HCT116 (cell line): ENCODE measurements around the gene RBM38. TPM values are rescaled to one million over a fixed set of nuclear protein-coding genes. Genes with fewer than 3 reads are reported as not detected.

Source experiments
- ATAC-seq: fragments of 200-7000 bp; cut with Tn5 transposase; 2 replicates; pipeline ENCODE4 v1.9.1; 2020; ENCODE audit warnings: mild to moderate bottlenecking, moderate library complexity
- BruUV-seq: library from RNA; stranded (reverse); fragments of 400-500 nt; replicated peaks from 2 replicates; lab custom pipeline; 2021; lab: Mats Ljungman, UMichigan
- CTCF ChIA-PET: fragments of 300-600 bp; sonication (Branson Sonifier 250); formaldehyde crosslinking; loops from one replicate; lab custom pipeline; 2021; ENCODE audit warnings: antibody characterized with exemption; lab: Charles Lee
- POLR2A ChIA-PET: fragments of 300-600, 350-600 bp; sonication (Branson Sonifier 250); formaldehyde crosslinking; loops from one replicate; lab custom pipeline; 2021; ENCODE audit warnings: antibody characterized with exemption; lab: Charles Lee
- RAD21 ChIA-PET, 2 experiments: fragments of 300-600 bp; sonication (Branson Sonifier 250); formaldehyde crosslinking; loops; one replicate each; lab custom pipeline; 2023; ENCODE audit warnings: low total read pairs in 2 of 2; ENCODE audit not compliant: uncharacterized antibody in 2 of 2, unreplicated experiment in 2 of 2, low non-redundant PET in 1 of 2; lab: Charles Lee
- DNase-seq: peaks from one replicate; pipeline ENCODE4 v3.0.0-alpha.2; 2010; ENCODE audit warnings: low read depth, low spot score
- H2AFZ ChIP-seq: fragments of 200-600 bp; shearing (Covaris generic), sonication (generic); 2 replicates; pipeline ENCODE4 v1.6.1; 2017; ENCODE audit warnings: low read depth, mixed run types, mixed read lengths, antibody characterized with exemption, low read length; ENCODE audit not compliant: poor library complexity, severe bottlenecking
- H3K27ac ChIP-seq: 2 replicates; pipeline ENCODE4 v1.5.1; 2012; ENCODE audit warnings: low read depth, low read length
- H3K27me3 ChIP-seq: fragments of 200-600 bp; sonication (generic); 2 replicates; pipeline ENCODE4 v1.6.1; 2016; ENCODE audit warnings: mixed run types, low read length, mixed read lengths; ENCODE audit not compliant: insufficient read depth
- H3K36me3 ChIP-seq, 2 experiments: fragments of 200-500 bp in 1 of 2; fragments of 200-600 bp in 1 of 2; sonication (Bioruptor generic) in 1 of 2; sonication (generic) in 1 of 2; 2 replicates each; pipeline versions ENCODE4 v1.5.1 to v1.6.1; 2014 to 2016; ENCODE audit warnings: low read length in 2 of 2, inconsistent platforms in 1 of 2, mixed read lengths in 1 of 2, mixed run types in 1 of 2; ENCODE audit not compliant: insufficient read depth in 2 of 2, control insufficient read depth in 1 of 2
- H3K4me1 ChIP-seq, 2 experiments: fragments of 200-600 bp in 1 of 2; sonication (generic) in 1 of 2; 2 replicates each; pipeline versions ENCODE4 v1.5.1 to v1.6.1; 2012 to 2017; ENCODE audit warnings: low read length in 2 of 2, inconsistent platforms in 1 of 2, mild to moderate bottlenecking in 1 of 2, mixed read lengths in 1 of 2, mixed run types in 1 of 2, moderate library complexity in 1 of 2; ENCODE audit not compliant: insufficient read depth in 2 of 2, control insufficient read depth in 1 of 2
- H3K4me2 ChIP-seq: fragments of 200-600 bp; sonication (generic); 2 replicates; pipeline ENCODE4 v1.6.1; 2017; ENCODE audit warnings: mixed run types, low read length, mixed read lengths
- H3K4me3 ChIP-seq, 2 experiments: fragments of 200-600 bp in 1 of 2; sonication (generic) in 1 of 2; replicated peaks in 1 of 2; 2 replicates each; pipeline ENCODE4 v1.5.1; 2011 to 2016; ENCODE audit warnings: low read length in 2 of 2, control low read depth in 1 of 2, low read depth in 1 of 2, mild to moderate bottlenecking in 1 of 2, mixed read lengths in 1 of 2, mixed run types in 1 of 2
- H3K79me2 ChIP-seq: fragments of 200-600 bp; sonication (generic); 2 replicates; pipeline ENCODE4 v1.6.1; 2017; ENCODE audit warnings: mild to moderate bottlenecking, mixed run types, low read length, moderate library complexity, mixed read lengths; ENCODE audit not compliant: insufficient read depth
- H3K9ac ChIP-seq: fragments of 200-600 bp; sonication (generic); 2 replicates; pipeline ENCODE4 v1.6.1; 2016; ENCODE audit warnings: low read length, mixed read lengths
- H3K9me2 ChIP-seq: fragments of 200-600 bp; sonication (generic), shearing (Covaris generic); 2 replicates; pipeline ENCODE4 v1.6.1; 2017; ENCODE audit warnings: mixed run types, mild to moderate bottlenecking, moderate library complexity; ENCODE audit not compliant: insufficient read depth
- H3K9me3 ChIP-seq, 2 experiments: fragments of 200-500 bp in 1 of 2; fragments of 200-600 bp in 1 of 2; sonication (Bioruptor generic) in 1 of 2; sonication (generic) in 1 of 2; 2 replicates each; pipeline ENCODE4 v1.6.1; 2014 to 2017; ENCODE audit warnings: low read length in 2 of 2, mixed read lengths in 2 of 2, inconsistent platforms in 1 of 2, low read depth in 1 of 2, mild to moderate bottlenecking in 1 of 2, mixed run types in 1 of 2, moderate library complexity in 1 of 2; ENCODE audit not compliant: control insufficient read depth in 1 of 2, insufficient read depth in 1 of 2
- H4K20me1 ChIP-seq: fragments of 200-600 bp; sonication (generic), shearing (Covaris generic); 2 replicates; pipeline ENCODE4 v1.6.1; 2017; ENCODE audit warnings: mixed run types, mild to moderate bottlenecking, moderate library complexity; ENCODE audit not compliant: insufficient read depth
- CEBPB ChIP-seq: IDR thresholded peaks from 2 replicates; pipeline ENCODE4 v1.6.1; 2012; ENCODE audit warnings: low read depth
- CTCF ChIP-seq, 3 experiments: fragments of 200-600 bp in 1 of 3; sonication (generic) in 1 of 3; IDR thresholded peaks in 2 of 3; conservative IDR thresholded peaks in 1 of 3; 2 replicates each; pipeline ENCODE4 v1.5.1; 2012 to 2017; ENCODE audit warnings: low read depth in 2 of 3, low read length in 2 of 3, antibody characterized with exemption in 1 of 3, borderline replicate concordance in 1 of 3, control low read depth in 1 of 3, mild to moderate bottlenecking in 1 of 3, mixed read lengths in 1 of 3, mixed run types in 1 of 3, moderate library complexity in 1 of 3; ENCODE audit not compliant: insufficient read depth in 1 of 3
- ELF1 ChIP-seq: IDR thresholded peaks from 2 replicates; pipeline ENCODE4 v1.6.1; 2012; ENCODE audit warnings: low read depth, borderline replicate concordance
- EZH2phosphoT487 ChIP-seq: fragments of 200-600 bp; IDR thresholded peaks from 2 replicates; pipeline ENCODE4 v1.6.1; 2018; ENCODE audit warnings: antibody characterized with exemption, borderline replicate concordance
- MAX ChIP-seq: IDR thresholded peaks from 2 replicates; pipeline ENCODE4 v1.6.1; 2012
- RAD21 ChIP-seq: IDR thresholded peaks from 2 replicates; pipeline ENCODE4 v1.6.1; 2012; ENCODE audit warnings: low read depth, mild to moderate bottlenecking
- REST ChIP-seq: IDR thresholded peaks from 2 replicates; pipeline ENCODE4 v1.6.1; 2012; ENCODE audit warnings: low read depth
- SP1 ChIP-seq: IDR thresholded peaks from 2 replicates; pipeline ENCODE4 v1.6.1; 2012; ENCODE audit warnings: low read depth
- SRF ChIP-seq: IDR thresholded peaks from 2 replicates; pipeline ENCODE4 v1.6.1; 2012; ENCODE audit warnings: low read depth
- YY1 ChIP-seq: IDR thresholded peaks from 2 replicates; pipeline ENCODE4 v1.6.1; 2011; ENCODE audit warnings: low read length, low read depth, moderate library complexity, mild to moderate bottlenecking; ENCODE audit not compliant: insufficient replicate concordance; ENCODE audit errors: extremely low read depth
- intact Hi-C: fragments of 100-400 bp; cut with micrococcal nuclease; formaldehyde crosslinking; loops from 2 replicates; pipeline ENCODE4 v1.10.0; 2022
- total RNA-seq: library from RNA; stranded (reverse); gene quantifications from one replicate; pipeline ENCODE4 v1.2.1, GENCODE V29; 2021; ENCODE audit not compliant: unreplicated experiment
- TF ChIP-seq, protein P1 (sequence below): IDR thresholded peaks from 2 replicates; pipeline ENCODE4 v1.6.1; 2012

The RBM38 gene
- total RNA-seq, 1 experiment from 2014 or later = 36.2 TPM

GRCh38 chr20:57431539-57431835 is 40.3 kb downstream of the RBM38 start:
- no TSS peak for BruUV-seq
- intact Hi-C loops = no loop called here

More at GRCh38 chr20:57431539-57431835, 40.3 kb downstream of the RBM38 start:
- H3K9ac ChIP-seq = no peak overlapping the region
- no peak overlapping the region for H2AFZ ChIP-seq
- no peak for DNase-seq
- no peaks in the 10 kb centered on the region for H3K9me3 ChIP-seq
- H4K20me1 ChIP-seq = no peaks in the 10 kb centered on the region
- H3K27ac ChIP-seq = no peak overlapping the region
- H3K27me3 ChIP-seq = no peaks in the 10 kb centered on the region
- RAD21 ChIA-PET = no interaction called here
- no peaks in the 10 kb centered on the region for H3K9me2 ChIP-seq
- POLR2A ChIA-PET = no interaction called here
- H3K4me2 ChIP-seq = no peak overlapping the region
- peaks cover 39 to 56% of the 10 kb centered on the region in 2 experiments for H3K4me1 ChIP-seq
- no peak overlapping the region for H3K4me3 ChIP-seq
- TF ChIP-seq, protein P1, sequence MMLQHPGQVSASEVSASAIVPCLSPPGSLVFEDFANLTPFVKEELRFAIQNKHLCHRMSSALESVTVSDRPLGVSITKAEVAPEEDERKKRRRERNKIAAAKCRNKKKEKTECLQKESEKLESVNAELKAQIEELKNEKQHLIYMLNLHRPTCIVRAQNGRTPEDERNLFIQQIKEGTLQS = no peak
- TF ChIP-seq RAD21 (no peak), MAX (no peak), ELF1 (no peak), REST (no peak), YY1 (no peak), CEBPB (no peak), EZH2phosphoT487 (no peak), SRF (no peak), CTCF (IDR thresholded peaks at IDR 0.05 in 2 of 3, conservative IDR thresholded peaks at IDR 0.05 in 1 of 3; ENCODE audit: borderline replicate concordance in 1 of 3, insufficient read depth in 1 of 3, low read depth in 2 of 3, low read length in 2 of 3) (no peak), SP1 (no peak)
- TF ChIP-seq, all 23 proteins: peak for 0
- ATAC-seq = no peak
- no peaks in the 10 kb centered on the region for H3K36me3 ChIP-seq
- CTCF ChIA-PET = no interaction called here
- no peaks in the 10 kb centered on the region for H3K79me2 ChIP-seq
